ENCODE data around the gene ROM1. TPM values are rescaled to one million over a fixed set of nuclear protein-coding genes. Genes with fewer than 3 reads are reported as not detected.
"Not testable (repeated sequence)": the region's sequence is repeated elsewhere in the genome, so short reads cannot be mapped to it uniquely, and the experiment has no call there.

The ROM1 gene
- 1 to 10 TPM; 1.1 to 1.5 TPM for total RNA-seq

DNA sequence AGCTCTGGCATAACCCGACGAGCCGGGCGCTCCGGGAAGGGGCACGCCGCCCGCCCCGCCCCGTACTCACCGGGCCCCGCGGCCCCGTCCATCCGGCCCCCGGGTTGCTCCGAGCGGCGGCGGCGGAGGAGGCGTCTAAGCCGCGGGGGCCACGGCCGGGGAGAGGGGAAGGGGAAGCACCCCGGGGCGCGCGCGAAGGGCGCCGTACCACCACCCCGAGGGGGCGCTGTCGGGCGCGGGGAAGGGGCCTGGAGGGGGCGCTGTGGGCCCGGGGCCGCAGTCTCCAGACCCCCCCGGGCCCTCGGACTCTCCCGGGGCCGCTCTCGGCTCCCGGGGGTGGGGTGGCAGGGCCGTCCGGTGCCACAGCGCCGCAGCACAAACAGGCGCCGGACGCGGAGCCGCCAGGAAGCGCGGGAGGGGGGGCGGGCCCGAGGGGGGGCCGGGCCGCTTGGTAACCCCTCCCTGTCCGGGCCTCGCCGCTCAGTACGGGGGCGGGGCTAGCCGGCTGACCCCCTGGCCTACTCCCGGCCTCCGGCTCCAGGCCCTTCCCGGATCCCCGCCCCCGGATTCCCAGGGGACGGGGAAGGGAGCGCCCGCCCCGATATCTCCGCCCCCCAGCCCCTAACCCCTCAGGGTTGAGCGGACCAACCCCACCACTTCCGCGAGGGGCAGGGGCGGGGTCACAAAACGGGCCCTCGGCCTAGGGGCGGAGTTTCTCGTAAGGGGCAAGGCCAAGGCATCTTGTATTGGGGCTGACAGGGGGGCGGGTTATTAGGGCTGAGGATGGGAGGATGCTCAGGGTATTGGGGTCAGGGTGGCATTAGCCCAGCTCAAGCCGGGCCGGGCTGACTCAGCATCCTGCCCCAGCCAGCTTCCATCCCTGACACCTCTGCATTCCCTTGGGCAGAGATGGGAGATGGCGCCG is at the start of gene ROM1, which contains the start of gene EML3:
ROM1 (plus strand) TSS at position 892 of the 925 bp plus-strand sequence; CDS start at position 917, 25 bp downstream.
EML3 (minus strand) TSS at position 410 of the 925 bp plus-strand sequence; CDS start at position 92, 318 bp downstream.
- peak; percentile 95 for DNase-seq
- Mint-ChIP-seq H3K36me3 (peaks cover 19% of the 10 kb centered on the region), H3K27ac (peak within 1 kb of the TSS; percentile 99), H3K4me3 (peak within 1 kb of the TSS; percentile 100), H3K4me1 (peaks cover 48% of the 10 kb centered on the region), H3K9me3 (ENCODE audit: low read depth) (no peaks in the 10 kb centered on the region), H3K27me3 (no peaks in the 10 kb centered on the region)
- ATAC-seq, result peak; percentile 83
- CTCF ChIA-PET, result interaction anchor here (0.7 to 4.2 kb wide), 32 partner anchors 8 to 188 kb away, joined by 3 to 54 read pairs (median 4); partner anchors contain the start of genes B3GAT3, BSCL2, C11orf98 and CSKMT

DNA sequence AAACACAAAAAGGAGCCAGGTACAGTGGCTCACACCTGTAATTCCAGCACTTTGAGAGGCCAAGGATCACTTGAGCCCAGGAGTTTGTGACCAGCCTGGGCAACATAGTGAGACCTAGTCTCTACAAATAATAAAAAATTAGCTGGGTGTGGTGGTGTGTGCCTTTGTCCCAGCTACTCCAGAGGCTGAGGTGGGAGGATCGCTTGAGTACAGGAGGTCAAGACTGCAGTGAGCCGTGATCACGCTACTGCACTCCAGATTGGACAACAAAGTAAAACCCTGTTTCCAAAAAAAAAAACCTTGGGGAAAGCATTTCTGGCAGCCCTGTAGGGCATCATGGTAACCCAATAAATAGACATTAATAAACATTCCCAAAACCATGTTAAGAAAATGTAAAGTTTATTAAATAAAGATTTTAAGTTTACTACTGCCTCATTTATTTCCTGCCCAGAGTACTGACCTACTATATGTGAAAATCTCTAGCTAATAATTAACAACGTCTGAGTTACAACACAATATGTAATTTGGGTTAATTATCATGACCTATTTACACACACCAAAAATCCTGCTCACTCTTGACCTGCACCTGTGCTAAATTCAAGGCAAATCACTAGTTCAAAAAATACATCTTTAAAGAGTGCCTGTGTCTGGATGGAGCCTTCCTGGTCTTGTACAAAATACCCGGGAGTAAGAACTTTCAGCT is 47.8 kb upstream of the ROM1 start:
- peak overlapping the region; percentile 14 for H3K27ac Mint-ChIP-seq
- H3K4me1 Mint-ChIP-seq, result peaks cover 66% of the 10 kb centered on the region
- H3K27me3 Mint-ChIP-seq, result no peaks in the 10 kb centered on the region
- CTCF ChIA-PET, result interaction anchor here (1.3 to 7.3 kb wide), 6 partner anchors 14 to 170 kb away, joined by 3 to 47 read pairs (median 8); partner anchors contain the start of gene TUT1
- H3K4me3 Mint-ChIP-seq, result no peak overlapping the region
- no peaks in the 10 kb centered on the region for H3K9me3 Mint-ChIP-seq (ENCODE audit: low read depth)
- peaks cover 56% of the 10 kb centered on the region for H3K36me3 Mint-ChIP-seq
- DNase-seq (no peak), ATAC-seq (no peak)

- CTCF ChIA-PET, result interaction anchor here (0.6 to 7.3 kb wide), 9 partner anchors 9 to 173 kb away, joined by 3 to 47 read pairs (median 5); partner anchors contain the start of gene TUT1
- Mint-ChIP-seq H3K27ac (peak overlapping the region; percentile 61), H3K36me3 (peaks cover 54% of the 10 kb centered on the region), H3K9me3 (ENCODE audit: low read depth) (no peaks in the 10 kb centered on the region), H3K27me3 (no peaks in the 10 kb centered on the region), H3K4me1 (peaks cover 64% of the 10 kb centered on the region), H3K4me3 (no peak overlapping the region)
- ATAC-seq (no peak), DNase-seq (no peak)
Observed at GRCh38 chr11:62566247-62566646, 46.8 kb upstream of the ROM1 start.

DNA sequence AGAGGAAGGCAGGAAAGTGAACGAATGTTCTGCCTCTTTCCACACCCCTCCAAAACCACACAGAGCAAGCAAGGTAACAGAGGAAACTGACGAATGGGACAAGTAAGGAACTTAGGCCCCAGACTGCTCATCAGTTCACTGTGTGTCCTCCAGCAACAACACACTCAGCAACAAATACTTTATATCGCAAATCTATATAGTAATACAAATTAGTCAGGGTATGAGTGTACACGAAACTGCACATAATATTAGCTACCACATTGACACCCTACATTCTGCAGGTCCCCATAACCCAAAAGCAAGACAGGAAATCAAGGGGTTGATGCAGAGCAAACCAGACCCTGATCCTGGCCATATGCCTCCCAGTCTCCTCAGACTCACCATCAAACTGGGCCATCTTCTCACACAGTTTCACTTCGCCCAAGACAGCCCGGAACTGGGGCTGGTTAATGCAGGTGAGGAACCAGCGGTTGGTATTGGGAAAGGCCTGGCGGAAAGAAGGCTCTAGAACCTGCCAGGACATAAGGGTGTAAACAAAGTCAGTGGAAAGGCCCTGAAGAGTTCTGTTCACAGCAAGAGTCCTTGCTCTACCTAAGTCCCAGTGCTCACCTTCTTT is 45.9 kb upstream of the ROM1 start:
- H3K4me1 Mint-ChIP-seq, result peaks cover 67% of the 10 kb centered on the region
- H3K27me3 Mint-ChIP-seq, result no peaks in the 10 kb centered on the region
- CTCF ChIA-PET, result interaction anchor here (1.0 to 7.3 kb wide), 6 partner anchors 10 to 172 kb away, joined by 3 to 47 read pairs (median 8); no protein-coding TSS in a partner anchor
- no peaks in the 10 kb centered on the region for H3K9me3 Mint-ChIP-seq (ENCODE audit: low read depth)
- DNase-seq, result no peak
- H3K4me3 Mint-ChIP-seq, result no peak overlapping the region
- H3K36me3 Mint-ChIP-seq, result peaks cover 57% of the 10 kb centered on the region
- peak overlapping the region; percentile 86 for H3K27ac Mint-ChIP-seq
- peak; percentile 54 for ATAC-seq

- no peaks in the 10 kb centered on the region for H3K9me3 Mint-ChIP-seq (ENCODE audit: low read depth)
- H3K27me3 Mint-ChIP-seq, result no peaks in the 10 kb centered on the region
- peaks cover 67% of the 10 kb centered on the region for H3K4me1 Mint-ChIP-seq
- peaks cover 58% of the 10 kb centered on the region for H3K36me3 Mint-ChIP-seq
- no peak overlapping the region for H3K4me3 Mint-ChIP-seq
- no peak for DNase-seq
- H3K27ac Mint-ChIP-seq, result peak overlapping the region; percentile 57
- ATAC-seq, result no peak
- CTCF ChIA-PET, result interaction anchor here (1.1 to 7.3 kb wide), 6 partner anchors 10 to 175 kb away, joined by 4 to 60 read pairs (median 26); no protein-coding TSS in a partner anchor
Observed at GRCh38 chr11:62569611-62570010, 43.4 kb upstream of the ROM1 start.

DNA sequence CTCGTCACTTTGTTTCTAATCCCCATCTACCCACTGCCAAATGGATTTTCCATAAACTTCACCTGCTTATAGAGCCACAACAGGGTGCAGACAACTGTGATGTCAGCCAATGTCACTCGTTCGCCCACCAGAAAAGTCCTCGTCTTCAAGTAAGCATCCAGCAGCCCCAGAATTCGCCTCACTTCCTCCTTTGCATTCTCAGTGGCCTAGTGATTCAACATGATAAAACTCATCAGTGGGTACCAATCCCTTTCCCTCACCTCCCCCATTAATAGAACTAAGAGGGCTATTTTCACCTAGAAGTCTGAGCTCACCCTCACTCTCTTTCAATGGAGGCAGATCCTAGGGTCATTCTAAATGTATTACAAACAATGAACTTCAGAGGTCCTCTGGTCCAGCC is 42.2 kb upstream of the ROM1 start:
- not testable (repeated sequence) for DNase-seq; H3K27me3 Mint-ChIP-seq; ATAC-seq; H3K9me3 Mint-ChIP-seq (ENCODE audit: low read depth)
- CTCF ChIA-PET, result interaction anchor here (1.0 to 7.3 kb wide), 7 partner anchors 12 to 191 kb away, joined by 4 to 60 read pairs (median 9); partner anchors contain the start of gene TUT1
- peaks cover 56% of the 10 kb centered on the region for H3K36me3 Mint-ChIP-seq
- peaks cover 72% of the 10 kb centered on the region for H3K4me1 Mint-ChIP-seq
- peak overlapping the region; percentile 48 for H3K27ac Mint-ChIP-seq
- H3K4me3 Mint-ChIP-seq, result peak overlapping the region; percentile 28

DNA sequence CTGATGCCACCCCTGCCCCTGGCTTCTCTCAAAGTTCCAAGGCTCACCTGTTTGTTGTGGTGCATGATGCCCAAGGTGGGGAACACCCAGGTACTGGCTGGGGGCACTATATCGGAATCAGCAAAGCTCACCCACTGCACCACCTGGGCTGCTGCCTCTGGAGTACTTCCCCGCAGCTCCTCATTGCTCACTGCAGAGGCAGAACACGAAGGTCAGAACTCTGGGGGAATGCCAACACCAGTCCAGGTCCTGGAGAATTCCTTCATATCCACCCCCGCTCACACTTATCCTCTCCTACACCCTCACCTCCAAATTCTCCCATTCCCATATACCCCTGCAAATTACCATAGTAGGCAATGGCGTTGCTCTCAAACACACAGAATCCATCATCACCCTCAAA is 41.6 kb upstream of the ROM1 start:
- not testable (repeated sequence) for DNase-seq; H3K27me3 Mint-ChIP-seq; H3K9me3 Mint-ChIP-seq (ENCODE audit: low read depth); ATAC-seq
- H3K4me1 Mint-ChIP-seq, result peaks cover 66% of the 10 kb centered on the region
- H3K27ac Mint-ChIP-seq, result peak overlapping the region; percentile 48
- CTCF ChIA-PET, result interaction anchor here (1.2 to 7.3 kb wide), 5 partner anchors 12 to 177 kb away, joined by 4 to 60 read pairs (median 44); partner anchors contain the start of gene TUT1
- H3K36me3 Mint-ChIP-seq, result peaks cover 51% of the 10 kb centered on the region
- peak overlapping the region; percentile 94 for H3K4me3 Mint-ChIP-seq

- H3K27ac Mint-ChIP-seq, result peak overlapping the region; percentile 89
- ATAC-seq (no peak), DNase-seq (no peak)
- H3K36me3 Mint-ChIP-seq, result peaks cover 47% of the 10 kb centered on the region
- CTCF ChIA-PET, result interaction anchor here (0.6 to 6.5 kb wide), 7 partner anchors 13 to 148 kb away, joined by 3 to 60 read pairs (median 27); partner anchors contain the start of gene TUT1
- H3K9me3 Mint-ChIP-seq (ENCODE audit: low read depth), result no peaks in the 10 kb centered on the region
- peaks cover 59% of the 10 kb centered on the region for H3K4me1 Mint-ChIP-seq
- peak overlapping the region; percentile 94 for H3K4me3 Mint-ChIP-seq
- no peaks in the 10 kb centered on the region for H3K27me3 Mint-ChIP-seq
Observed at GRCh38 chr11:62572431-62572830, 40.6 kb upstream of the ROM1 start.

DNA sequence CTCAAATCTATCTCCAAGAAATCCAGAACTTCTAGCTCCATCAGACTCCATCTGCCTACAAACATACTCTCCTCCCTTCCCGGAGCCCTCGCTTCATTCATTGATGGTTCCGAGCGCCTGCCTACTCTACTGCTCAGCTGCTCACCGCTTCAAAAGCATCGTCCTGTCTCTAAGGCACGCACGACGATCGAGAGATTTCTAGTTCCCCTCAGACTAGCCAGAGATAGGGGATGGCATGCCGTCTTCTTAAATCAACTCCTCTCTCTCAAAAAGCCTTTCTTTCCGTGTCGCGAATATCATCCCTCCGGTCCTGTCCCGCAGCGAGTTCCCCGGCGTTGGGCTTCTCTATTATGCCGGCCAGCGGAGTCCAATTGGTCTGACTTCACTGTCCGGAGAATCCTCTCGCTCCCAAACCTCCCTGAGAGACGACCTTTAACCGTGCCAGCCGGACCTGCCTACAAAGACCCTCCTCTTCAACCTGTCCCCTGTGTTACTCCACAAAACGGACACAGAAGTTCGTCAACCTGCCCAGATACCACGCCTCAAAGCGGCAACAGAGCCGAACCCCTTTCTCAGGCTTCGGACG is 40.0 kb upstream of the ROM1 start:
- CTCF ChIA-PET, result interaction anchor here (1.0 to 6.5 kb wide), 11 partner anchors 14 to 180 kb away, joined by 3 to 60 read pairs (median 6); partner anchors contain the start of gene TUT1
- Mint-ChIP-seq H3K27me3 (no peaks in the 10 kb centered on the region), H3K36me3 (peaks cover 49% of the 10 kb centered on the region), H3K9me3 (ENCODE audit: low read depth) (no peaks in the 10 kb centered on the region), H3K4me1 (peaks cover 55% of the 10 kb centered on the region), H3K4me3 (peak overlapping the region; percentile 94), H3K27ac (peak overlapping the region; percentile 89)
- no peak for ATAC-seq
- no peak for DNase-seq

- CTCF ChIA-PET, result interaction anchor here (0.5 to 6.5 kb wide), 15 partner anchors 14 to 248 kb away, joined by 3 to 60 read pairs (median 5); partner anchors contain the start of genes HNRNPUL2 and TUT1
Observed at GRCh38 chr11:62573592-62574362, 39.3 kb upstream of the ROM1 start, which contains the start of gene EEF1G. EEF1G (minus strand) TSS chr11:62573891; CDS start chr11:62573842, 49 bp downstream.

GRCh38 chr11:62574363-62575071 is 38.5 kb upstream of the ROM1 start:
- peak; percentile 21 for ATAC-seq
- Mint-ChIP-seq H3K4me1 (peaks cover 45% of the 10 kb centered on the region), H3K27me3 (no peaks in the 10 kb centered on the region), H3K36me3 (peaks cover 44% of the 10 kb centered on the region), H3K27ac (peak overlapping the region; percentile 89), H3K9me3 (ENCODE audit: low read depth) (no peaks in the 10 kb centered on the region), H3K4me3 (peak overlapping the region; percentile 94)
- DNase-seq, result no peak
- CTCF ChIA-PET, result interaction anchor here (0.5 to 6.5 kb wide), 19 partner anchors 13 to 248 kb away, joined by 3 to 60 read pairs (median 5); partner anchors contain the start of genes HNRNPUL2 and TUT1

More at GRCh38 chr11:62573592-62574362, 39.3 kb upstream of the ROM1 start, which contains the start of gene EEF1G:
- H3K27ac Mint-ChIP-seq, result peak within 1 kb of the TSS; percentile 89
- DNase-seq, result peak; percentile 100
- H3K36me3 Mint-ChIP-seq, result peaks cover 47% of the 10 kb centered on the region
- H3K9me3 Mint-ChIP-seq (ENCODE audit: low read depth), result no peaks in the 10 kb centered on the region
- ATAC-seq, result peak; percentile 94
- H3K4me1 Mint-ChIP-seq, result peaks cover 51% of the 10 kb centered on the region
- peak within 1 kb of the TSS; percentile 94 for H3K4me3 Mint-ChIP-seq
- no peaks in the 10 kb centered on the region for H3K27me3 Mint-ChIP-seq
